Activated naive CD8-positive, alpha-beta T cell treated with anti-CD3 and anti-CD28 coated beads, Interleukin-2, amount 50 U/mL, for 16 hours (primary cell): ENCODE results near the gene CYP3A7.
"Not testable (repeated sequence)": the region's sequence is repeated elsewhere in the genome, so short reads cannot be mapped to it uniquely, and the experiment has no call there.

Experiments
- DNase-seq: peaks from one replicate; pipeline ENCODE4 v3.0.0-alpha.2; 2020; ENCODE audit warnings: low read depth, low spot score

CYP3A7 gene

DNA sequence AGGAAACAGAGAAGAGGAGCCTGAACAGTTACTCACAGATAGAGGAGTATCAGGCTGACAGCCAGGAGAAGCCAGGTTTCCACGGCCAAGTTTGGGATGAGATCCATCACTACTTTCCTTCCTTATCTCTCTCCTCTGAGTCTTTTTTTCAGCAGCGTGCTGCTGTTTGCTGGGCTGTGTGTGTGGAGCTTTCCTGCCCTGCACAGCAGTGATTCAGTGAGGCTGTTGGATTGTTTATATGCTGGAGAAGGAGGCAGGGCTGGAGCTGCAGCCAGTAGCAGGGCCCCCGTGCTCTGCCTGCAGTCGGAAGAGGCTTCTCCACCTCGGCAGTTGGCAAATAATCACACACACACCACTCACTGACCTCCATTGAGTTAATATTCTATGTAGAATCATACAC lies at the start of gene CYP3A7:
CYP3A7 (minus strand) TSS at position 210 of the 400 bp plus-strand sequence; CDS start at position 107, 103 bp downstream.
- no peak for DNase-seq

- no peak for DNase-seq
These were observed 49.0 kb upstream of the CYP3A7 start, which contains the start of gene CYP3A4 for GRCh38 chr7:99784007-99784406. CYP3A4 (minus strand) TSS chr7:99784184; CDS start chr7:99784081, 103 bp downstream.

DNA sequence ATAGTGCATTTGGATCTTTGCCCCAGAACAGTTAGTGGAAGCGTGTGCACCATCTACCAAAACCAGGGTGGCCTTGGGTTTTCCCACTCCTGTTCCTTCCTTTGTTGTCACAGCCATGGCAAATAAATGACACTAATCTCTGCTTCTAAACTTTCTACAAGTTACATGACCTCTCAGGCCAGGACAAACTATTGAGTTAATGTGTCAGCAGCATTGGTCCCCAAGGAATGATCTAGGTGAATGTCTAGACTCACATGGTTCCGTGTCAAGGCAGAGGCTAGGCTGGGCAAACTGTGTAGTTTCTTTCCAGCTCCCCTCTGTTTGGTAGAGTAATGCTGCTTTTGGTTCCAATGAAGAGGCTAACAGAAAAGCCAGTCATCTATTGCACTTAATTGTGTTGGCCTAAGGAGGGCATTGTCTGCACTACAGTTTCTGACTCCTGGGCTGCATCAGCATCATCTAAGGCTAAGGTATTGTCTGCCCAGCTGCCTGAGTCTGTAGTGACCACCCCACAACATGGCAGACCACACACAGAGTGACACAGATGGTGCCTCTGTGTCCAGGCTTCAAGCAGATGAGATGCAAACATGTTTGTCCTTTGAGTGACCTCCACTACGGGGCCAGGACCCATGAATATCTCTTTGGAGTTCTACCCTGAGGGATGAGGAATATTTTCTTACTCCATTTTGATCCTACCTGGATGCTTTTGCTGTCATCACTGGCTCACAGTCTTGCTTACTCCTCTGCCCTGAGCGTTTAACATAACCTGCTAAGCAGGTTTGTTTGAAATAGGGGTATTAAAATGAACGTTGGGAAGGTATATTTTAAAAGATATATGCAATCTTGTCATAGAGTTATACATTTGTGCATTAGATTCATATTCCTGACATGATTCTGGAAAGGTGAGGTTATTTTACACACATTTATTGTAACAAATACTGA lies 47.3 kb upstream of the CYP3A7 start:
- DNase-seq, result no peak

DNA sequence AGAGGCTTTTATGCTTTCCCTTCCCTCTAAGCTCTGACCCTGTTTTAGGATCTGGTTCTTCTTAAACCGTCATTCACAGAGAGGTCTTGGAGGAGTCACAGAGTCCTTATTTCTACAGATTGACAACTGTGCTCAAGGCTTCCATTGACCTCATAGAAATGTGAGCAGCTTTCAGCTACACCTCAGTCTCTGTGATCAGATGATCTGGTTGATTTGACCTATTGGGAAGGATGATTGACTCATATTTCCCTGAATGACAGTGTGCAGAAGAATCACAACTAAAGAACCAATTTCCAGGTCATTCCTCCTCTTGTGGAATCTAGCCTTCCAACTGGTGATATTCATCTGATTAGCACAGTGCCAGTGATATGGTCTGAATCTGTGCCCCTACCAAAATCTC lies 45.6 kb upstream of the CYP3A7 start:
- DNase-seq, result no peak

- DNase-seq, result no peak
These were observed 45.0 kb upstream of the CYP3A7 start for GRCh38 chr7:99779949-99780348.

DNA sequence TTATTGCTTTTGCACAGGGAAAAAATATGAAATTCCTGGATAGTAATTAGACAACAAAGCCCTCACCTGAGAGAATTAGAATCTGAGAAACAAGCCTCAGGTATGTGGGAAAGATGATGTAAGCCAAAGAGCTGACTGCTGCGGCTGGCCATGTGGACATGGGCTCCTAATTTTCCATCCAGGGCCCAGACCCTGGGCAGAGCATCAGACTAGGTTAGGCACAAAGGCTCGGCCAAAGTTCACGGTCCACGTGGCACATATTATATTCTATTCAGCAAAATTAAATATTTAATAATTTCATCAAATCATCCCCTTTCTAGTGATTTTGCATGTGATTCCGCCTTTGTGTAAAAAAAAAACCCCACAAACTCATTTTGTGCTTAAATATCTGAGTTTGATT lies 43.9 kb upstream of the CYP3A7 start:
- DNase-seq, result no peak

GRCh38 chr7:99773395-99773794 lies 38.4 kb upstream of the CYP3A7 start:
- not testable (repeated sequence) for DNase-seq

- no peak for DNase-seq
These were observed 37.6 kb upstream of the CYP3A7 start for GRCh38 chr7:99772565-99772964.

DNA sequence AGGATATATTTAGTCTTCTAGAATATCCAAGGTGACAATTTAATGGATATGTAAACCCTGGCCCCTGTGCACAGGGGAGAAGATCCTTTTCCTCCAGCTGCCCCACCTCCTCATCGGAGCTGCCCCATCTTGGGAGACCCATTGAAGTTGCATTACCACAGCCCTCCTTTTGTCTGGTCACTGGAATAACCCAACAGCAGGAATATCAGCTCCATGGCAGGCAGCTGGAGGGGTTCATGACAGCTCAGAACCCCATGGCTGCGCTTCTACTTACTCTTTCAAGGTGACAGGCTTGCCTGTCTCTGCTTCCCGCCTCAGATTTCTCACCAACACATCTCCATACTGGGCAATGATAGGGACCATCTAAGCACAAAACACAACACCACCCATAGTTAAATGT lies 34.5 kb upstream of the CYP3A7 start:
- DNase-seq, result not testable (repeated sequence)

GRCh38 chr7:99768471-99768870 lies 33.5 kb upstream of the CYP3A7 start:
- DNase-seq, result no peak

GRCh38 chr7:99767662-99768061 lies 32.7 kb upstream of the CYP3A7 start:
- no peak for DNase-seq

DNA sequence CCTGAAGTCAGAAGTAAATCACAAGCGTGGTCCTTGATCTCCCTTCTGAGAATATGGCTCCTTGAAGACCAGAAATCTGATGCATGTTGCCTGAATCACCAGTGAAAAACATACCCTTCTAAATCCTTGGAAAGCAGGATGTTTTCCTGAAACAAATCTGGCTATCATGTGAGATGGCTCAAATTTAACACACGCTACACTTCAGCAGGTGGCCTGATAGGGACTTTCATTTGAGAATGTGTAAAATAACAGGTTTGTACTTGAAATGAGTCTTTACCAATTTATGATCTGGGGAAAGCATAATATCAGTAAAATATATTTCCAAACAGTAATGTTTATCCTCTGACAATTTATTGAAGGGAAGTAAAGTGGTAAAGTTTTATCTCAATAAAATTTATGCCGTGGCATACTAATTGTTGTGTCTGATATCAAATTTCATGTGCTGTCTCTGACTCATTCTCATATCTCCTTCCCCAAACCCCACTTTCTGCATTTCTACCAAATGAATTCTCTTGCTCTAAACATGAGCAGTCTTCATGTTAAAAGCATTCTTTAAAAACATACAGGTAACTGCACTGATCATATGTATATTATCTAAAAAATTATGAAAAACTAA lies 31.6 kb upstream of the CYP3A7 start:
- DNase-seq, result no peak

- no peak for DNase-seq
These were observed 29.5 kb upstream of the CYP3A7 start for GRCh38 chr7:99764478-99764877.

GRCh38 chr7:99762680-99763327 lies 27.8 kb upstream of the CYP3A7 start:
- DNase-seq, result no peak

- no peak for DNase-seq
These were observed 20.1 kb upstream of the CYP3A7 start for GRCh38 chr7:99755085-99755484.

GRCh38 chr7:99752356-99752755 lies 17.4 kb upstream of the CYP3A7 start:
- no peak for DNase-seq

DNA sequence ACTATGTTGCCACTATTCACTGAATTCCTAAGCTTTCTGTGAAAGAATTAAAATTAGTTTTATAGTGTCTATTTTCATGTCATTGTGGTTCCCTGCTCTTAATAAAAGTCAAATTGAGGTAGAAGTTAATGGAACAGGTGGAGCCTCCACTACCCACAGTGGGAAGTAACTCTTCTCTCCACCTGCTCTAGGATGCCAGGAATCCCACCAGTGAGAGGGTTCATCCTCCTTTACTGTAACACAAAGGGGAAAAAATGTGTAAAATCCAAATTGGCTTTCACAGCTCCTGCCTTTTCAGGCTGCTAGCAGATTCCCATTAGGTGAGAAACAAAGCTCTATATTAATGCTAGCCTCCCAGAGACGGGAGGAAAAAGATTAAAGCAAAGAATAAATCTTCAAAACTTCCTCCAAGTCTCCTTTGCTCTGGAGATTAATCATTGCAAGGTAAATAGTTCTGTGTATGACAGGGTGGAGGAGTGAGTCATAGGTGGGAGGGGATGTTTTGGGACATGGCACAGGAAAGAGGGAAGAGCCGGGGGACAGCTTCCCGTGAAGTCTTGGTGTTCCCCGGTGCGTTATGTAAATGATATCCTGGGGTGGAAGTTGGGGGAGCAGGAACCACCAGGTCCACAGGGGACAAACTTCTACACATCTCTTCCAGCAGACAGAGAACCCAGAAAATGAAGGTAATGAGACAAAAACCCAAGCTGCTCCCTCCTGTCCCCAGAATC lies 16.5 kb upstream of the CYP3A7 start:
- not testable (repeated sequence) for DNase-seq

GRCh38 chr7:99748846-99749579 lies 14.0 kb upstream of the CYP3A7 start:
- no peak for DNase-seq

GRCh38 chr7:99746915-99747314 lies 11.9 kb upstream of the CYP3A7 start:
- not testable (repeated sequence) for DNase-seq

GRCh38 chr7:99745395-99745794 lies 10.4 kb upstream of the CYP3A7 start:
- not testable (repeated sequence) for DNase-seq
